Smooth muscle cell of bladder (primary cell): ENCODE data around the gene ARRB2. TPM values are rescaled to one million over a fixed set of nuclear protein-coding genes. Genes with fewer than 3 reads are reported as not detected.

Experiments used
- total RNA-seq: library from RNA; depleted of rRNA; stranded (reverse); fragments of >200 nt; gene quantifications from 2 replicates; pipeline ENCODE4 v1.2.3, GENCODE V29; 2014

Gene ARRB2
- 2.1 and 3.2 TPM in 2 replicates for total RNA-seq

DNA sequence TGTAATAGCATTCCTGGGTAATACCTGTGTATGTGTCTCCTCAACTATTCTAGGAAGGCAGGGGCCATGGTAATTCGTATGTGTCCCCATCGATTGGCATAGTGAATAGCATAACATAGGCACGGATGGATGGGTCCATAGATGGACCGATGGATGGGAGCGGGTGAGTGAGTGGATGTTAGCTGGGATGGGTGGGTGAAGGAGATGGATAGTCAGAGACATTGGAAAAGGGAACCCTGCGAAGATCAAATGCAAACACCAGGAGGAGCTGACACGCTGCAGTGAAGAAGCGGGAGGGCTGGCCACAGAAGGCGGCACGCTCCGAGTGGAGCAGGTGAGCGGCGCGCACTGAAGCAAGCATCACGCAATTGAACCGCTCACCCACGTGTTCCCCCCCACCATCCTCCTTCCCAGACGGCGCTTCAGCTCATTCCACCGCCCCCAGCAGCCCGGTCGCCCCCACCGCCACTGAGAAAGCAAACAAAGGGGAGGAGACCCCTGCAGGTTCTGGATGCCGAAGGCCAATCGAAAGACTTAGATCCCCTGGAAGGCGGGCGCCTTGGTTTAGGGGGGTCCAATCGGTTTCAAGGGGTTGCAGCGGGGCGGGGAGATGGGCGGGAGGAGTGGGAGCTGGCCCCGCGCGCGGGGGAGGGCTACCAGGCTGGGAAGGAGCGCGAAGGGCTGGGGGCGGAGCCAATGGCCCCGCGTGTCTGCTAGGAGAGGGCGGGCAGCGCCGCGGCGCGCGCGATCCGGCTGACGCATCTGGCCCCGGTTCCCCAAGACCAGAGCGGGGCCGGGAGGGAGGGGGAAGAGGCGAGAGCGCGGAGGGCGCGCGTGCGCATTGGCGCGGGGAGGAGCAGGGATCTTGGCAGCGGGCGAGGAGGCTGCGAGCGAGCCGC, at the start of gene ARRB2:
TSS of gene ARRB2 (plus strand) at position 839 of the 899 bp plus-strand sequence. CDS start 90 bp downstream, outside the sequence.

GRCh38 chr17:4739122-4740024, 28.9 kb downstream of the ARRB2 start, which contains the start of the genes CXCL16 and ZMYND15:
Gene CXCL16 (minus strand): TSS chr17:4739928. CDS start chr17:4739339, 589 bp downstream.
Gene ZMYND15 (plus strand): TSS chr17:4739833. CDS start chr17:4740549, 716 bp downstream.

Other genes starting within 250 kb of the ARRB2 start
- 3.7 and 5.3 TPM in 2 replicates for gene SPNS2, start 211.8 kb upstream of the ARRB2 start, total RNA-seq
- 43.8 and 59.7 TPM in 2 replicates for gene MYBBP1A, start 155.2 kb upstream of the ARRB2 start, total RNA-seq
- gene GGT6, start 150.1 kb upstream of the ARRB2 start, total RNA-seq, result not detected in 2 replicates
- gene SMTNL2, start 126.1 kb upstream of the ARRB2 start, total RNA-seq, result 0.28 and 0.37 TPM in 2 replicates
- gene ALOX15, start 69.0 kb upstream of the ARRB2 start, total RNA-seq, result not detected in 2 replicates
- gene PELP1, start 6.5 kb upstream of the ARRB2 start, total RNA-seq, result 9.0 and 11.9 TPM in 2 replicates
- 10.4 and 16.5 TPM in 2 replicates for gene MED11, start 20.8 kb downstream of the ARRB2 start, total RNA-seq
- gene ZMYND15, start 29.2 kb downstream of the ARRB2 start, total RNA-seq, result 0.09 and 0.14 TPM in 2 replicates
- 1.8 and 2.1 TPM in 2 replicates for gene CXCL16, start 29.3 kb downstream of the ARRB2 start, total RNA-seq
- not detected in 2 replicates for gene TM4SF5, start 61.3 kb downstream of the ARRB2 start, total RNA-seq
- gene VMO1, start 75.7 kb downstream of the ARRB2 start, total RNA-seq, result 0.74 and 3.3 TPM in 2 replicates
- not detected in 2 replicates for gene GLTPD2, start 78.3 kb downstream of the ARRB2 start, total RNA-seq
- gene PSMB6, start 85.5 kb downstream of the ARRB2 start, total RNA-seq, result 164 and 179 TPM in 2 replicates
- gene PLD2, start 96.5 kb downstream of the ARRB2 start, total RNA-seq, result 14.2 and 15.8 TPM in 2 replicates
- 17.1 and 21.0 TPM in 2 replicates for gene MINK1, start 122.7 kb downstream of the ARRB2 start, total RNA-seq
- 4.3 and 6.1 TPM in 2 replicates for gene C17orf107, start 188.9 kb downstream of the ARRB2 start, total RNA-seq
- 0.14 and 1.4 TPM in 2 replicates for gene CHRNE, start 192.5 kb downstream of the ARRB2 start, total RNA-seq
- gene GP1BA, start 221.6 kb downstream of the ARRB2 start, total RNA-seq, result not detected in 2 replicates
- gene SLC25A11, start 229.4 kb downstream of the ARRB2 start, total RNA-seq, result 51.8 and 62.5 TPM in 2 replicates
- gene RNF167, start 229.6 kb downstream of the ARRB2 start, total RNA-seq, result 12.2 and 15.3 TPM in 2 replicates
- 381 and 445 TPM in 2 replicates for gene PFN1, start 237.9 kb downstream of the ARRB2 start, total RNA-seq
- 1.6 and 2.6 TPM in 2 replicates for gene ENO3, start 240.5 kb downstream of the ARRB2 start, total RNA-seq